Body of pancreas (tissue), 4 donors: ENCODE measurements around the gene EPS8.

ENCODE experiments used
- CTCF ChIP-seq, 7 experiments: fragments of 450-650 bp in 4 of 7; fragments of 200-600 bp in 3 of 7; sonication (generic) in 3 of 7; IDR thresholded peaks; one replicate each; pipeline ENCODE4 v1.5.1; 2016 to 2019; ENCODE audit warnings: antibody characterized with exemption in 7 of 7
- POLR2A ChIP-seq, 3 donors: fragments of 450-650 bp; IDR thresholded peaks; one replicate each; pipeline ENCODE4 v1.6.1; 2016; ENCODE audit warnings: antibody characterized with exemption in 3 of 3, mild to moderate bottlenecking in 2 of 3

DNA sequence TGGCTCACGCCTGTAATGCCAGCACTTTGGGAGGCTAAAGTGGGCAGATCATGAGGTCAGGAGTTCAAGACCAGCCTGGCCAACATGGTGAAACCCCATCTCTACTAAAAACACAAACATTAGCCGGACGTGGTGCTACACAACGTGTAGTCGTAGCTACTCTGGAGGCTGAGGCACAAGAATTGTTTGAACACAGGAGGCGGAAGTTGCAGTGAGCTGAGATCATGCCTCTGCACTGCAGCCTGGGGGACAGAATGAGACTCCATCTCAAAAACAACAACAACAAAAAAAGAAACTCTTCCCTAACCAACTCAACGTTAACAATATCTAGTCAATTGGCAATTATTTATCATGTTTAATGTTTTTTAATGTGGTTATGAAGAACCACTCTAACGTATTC is 89.3 kb downstream of the EPS8 start:
- TF ChIP-seq CTCF (IDR thresholded peaks at IDR 0.05) (no peak), POLR2A (IDR thresholded peaks at IDR 0.05) (no peak)
